H1 (cell line): ENCODE data around the gene FAF2. TPM values are rescaled to one million over a fixed set of nuclear protein-coding genes. Genes with fewer than 3 reads are reported as not detected.

Source experiments
- CTCF ChIA-PET: fragments of 300-600 bp; sonication (Branson Sonifier 250); formaldehyde crosslinking; loops from one replicate; lab custom pipeline; 2021; ENCODE audit not compliant: partially characterized antibody; lab: Charles Lee
- POLR2A ChIA-PET: fragments of 300-600 bp; sonication (Branson Sonifier 250); formaldehyde crosslinking; loops from one replicate; lab custom pipeline; 2021; ENCODE audit warnings: inconsistent platforms; ENCODE audit not compliant: partially characterized antibody; lab: Charles Lee
- DNase-seq, 2 experiments: peaks; one replicate each; pipeline versions ENCODE4 v3.0.0 to v3.0.0-alpha.2; 2010 to 2022; ENCODE audit warnings: low spot score in 2 of 2, low read depth in 1 of 2, mixed read lengths in 1 of 2
- FAIRE-seq: peaks from 2 replicates; lab custom pipeline; 2011; peaks lifted over from hg19 to GRCh38; lab: Jason Lieb, UNC
- H2AFZ ChIP-seq: 2 replicates; pipeline ENCODE4 v1.8.1; 2012; ENCODE audit warnings: low read length, inconsistent platforms
- H2AK5ac ChIP-seq: 2 replicates; pipeline ENCODE4 v1.6.1; 2013; ENCODE audit warnings: low read depth, low read length
- H2BK120ac ChIP-seq: replicated peaks from 2 replicates; pipeline ENCODE3; 2013; ENCODE audit warnings: low read depth, low read length, inconsistent platforms
- H2BK12ac ChIP-seq: 2 replicates; pipeline ENCODE4 v1.6.1; 2013; ENCODE audit warnings: low read depth, low read length
- H2BK15ac ChIP-seq: 2 replicates; pipeline ENCODE4 v1.6.1; 2013; ENCODE audit warnings: low read length
- H2BK20ac ChIP-seq: 2 replicates; pipeline ENCODE4 v1.6.1; 2013; ENCODE audit warnings: low read length
- H2BK5ac ChIP-seq: 2 replicates; pipeline ENCODE4 v1.6.1; 2013; ENCODE audit warnings: low read depth, low read length
- H3K14ac ChIP-seq: 2 replicates; pipeline ENCODE4 v1.6.1; 2013; ENCODE audit warnings: inconsistent platforms; ENCODE audit not compliant: insufficient read length
- H3K18ac ChIP-seq: 2 replicates; pipeline ENCODE4 v1.6.1; 2013; ENCODE audit warnings: low read length; ENCODE audit errors: extremely low read depth
- H3K23ac ChIP-seq: 2 replicates; pipeline ENCODE4 v1.6.1; 2013; ENCODE audit warnings: inconsistent platforms; ENCODE audit not compliant: insufficient read length
- H3K23me2 ChIP-seq: 2 replicates; pipeline ENCODE4 v1.6.1; 2013; ENCODE audit warnings: low read depth, low read length
- H3K27ac ChIP-seq: 2 replicates; pipeline ENCODE4 v1.6.1; 2011; ENCODE audit warnings: low read depth, low read length, inconsistent platforms
- H3K27me3 ChIP-seq, 4 experiments: replicated peaks in 1 of 4; 1 replicate in 1 of 4; 2 replicates in 3 of 4; pipeline versions ENCODE4 v1.6.1 to v1.8.1; 2011 to 2013; ENCODE audit warnings: low read length in 3 of 4, mild to moderate bottlenecking in 3 of 4, inconsistent platforms in 2 of 4, mixed read lengths in 2 of 4, moderate library complexity in 1 of 4; ENCODE audit not compliant: control insufficient read depth in 3 of 4, insufficient read depth in 3 of 4; ENCODE audit errors: extremely low read depth in 1 of 4
- H3K36me3 ChIP-seq, 4 experiments: 2 replicates each; pipeline versions ENCODE4 v1.6.1 to v1.8.1; 2011 to 2013; ENCODE audit warnings: mild to moderate bottlenecking in 4 of 4, low read length in 3 of 4, moderate library complexity in 2 of 4, control low read depth in 1 of 4, inconsistent platforms in 1 of 4; ENCODE audit not compliant: insufficient read depth in 4 of 4, control insufficient read depth in 2 of 4
- H3K4ac ChIP-seq: replicated peaks from 2 replicates; pipeline ENCODE3; 2013; ENCODE audit warnings: low read length, low read depth, mixed read lengths, inconsistent platforms; ENCODE audit not compliant: insufficient read length
- H3K4me1 ChIP-seq, 4 experiments: replicated peaks in 1 of 4; 1 replicate in 1 of 4; 2 replicates in 3 of 4; pipeline versions ENCODE4 v1.6.1 to v1.8.1; 2011 to 2013; ENCODE audit warnings: low read length in 3 of 4, inconsistent platforms in 2 of 4, mixed read lengths in 1 of 4; ENCODE audit not compliant: insufficient read depth in 4 of 4, control insufficient read depth in 3 of 4
- H3K4me2 ChIP-seq, 2 experiments: 2 replicates each; pipeline versions ENCODE4 v1.6.1 to v1.8.1; 2011 to 2013; ENCODE audit warnings: low read depth in 2 of 2, low read length in 2 of 2, control low read depth in 1 of 2, inconsistent platforms in 1 of 2, mild to moderate bottlenecking in 1 of 2; ENCODE audit not compliant: insufficient read depth in 1 of 2
- H3K4me3 ChIP-seq, 4 experiments: fragments of 200-600, 300-600 bp in 1 of 4; sonication (generic), shearing (Covaris generic), sonication (Bioruptor Twin) in 1 of 4; 2 replicates each; pipeline versions ENCODE4 v1.5.1 to v1.8.1; 2011 to 2016; ENCODE audit warnings: low read length in 4 of 4, low read depth in 3 of 4, control low read depth in 2 of 4, inconsistent platforms in 2 of 4, mild to moderate bottlenecking in 2 of 4, mixed read lengths in 1 of 4, moderate library complexity in 1 of 4; ENCODE audit not compliant: insufficient read depth in 2 of 4; ENCODE audit errors: extremely low read depth in 1 of 4
- H3K56ac ChIP-seq: replicated peaks from 2 replicates; pipeline ENCODE3; 2013; ENCODE audit warnings: low read depth, mild to moderate bottlenecking, mixed read lengths, low read length, inconsistent platforms; ENCODE audit not compliant: insufficient read length
- H3K79me1 ChIP-seq: 2 replicates; pipeline ENCODE4 v1.6.1; 2013; ENCODE audit warnings: low read depth, low read length, control low read depth
- H3K79me2 ChIP-seq, 2 experiments: 2 replicates each; pipeline versions ENCODE4 v1.6.1 to v1.8.1; 2012 to 2013; ENCODE audit warnings: low read length in 2 of 2, mild to moderate bottlenecking in 2 of 2, inconsistent platforms in 1 of 2; ENCODE audit not compliant: insufficient read depth in 2 of 2, control insufficient read depth in 1 of 2
- H3K9ac ChIP-seq, 4 experiments: replicated peaks in 1 of 4; 1 replicate in 1 of 4; 2 replicates in 3 of 4; pipeline versions ENCODE4 v1.6.1 to v1.8.1; 2011 to 2013; ENCODE audit warnings: low read depth in 3 of 4, low read length in 3 of 4, control low read depth in 2 of 4, mild to moderate bottlenecking in 2 of 4, moderate library complexity in 2 of 4, inconsistent platforms in 1 of 4; ENCODE audit errors: extremely low read depth in 1 of 4
- H3K9me3 ChIP-seq, 2 experiments: 2 replicates each; pipeline versions ENCODE4 v1.6.1 to v1.8.1; 2012 to 2013; ENCODE audit warnings: mild to moderate bottlenecking in 2 of 2, moderate library complexity in 2 of 2, control low read depth in 1 of 2, inconsistent platforms in 1 of 2, low read depth in 1 of 2, low read length in 1 of 2, mixed read lengths in 1 of 2; ENCODE audit not compliant: insufficient read depth in 2 of 2
- H4K20me1 ChIP-seq, 2 experiments: replicated peaks in 1 of 2; 2 replicates each; pipeline versions ENCODE3 to v1.8.1; 2011 to 2013; ENCODE audit warnings: inconsistent platforms in 2 of 2, low read length in 2 of 2, mild to moderate bottlenecking in 1 of 2; ENCODE audit not compliant: insufficient read depth in 2 of 2, control insufficient read depth in 1 of 2
- H4K5ac ChIP-seq: 2 replicates; pipeline ENCODE4 v1.6.1; 2013; ENCODE audit warnings: low read length, low read depth, mixed read lengths, inconsistent platforms; ENCODE audit not compliant: insufficient read length
- H4K8ac ChIP-seq: 2 replicates; pipeline ENCODE4 v1.8.0; 2013; ENCODE audit warnings: mild to moderate bottlenecking, moderate library complexity, low read length, inconsistent platforms; ENCODE audit not compliant: insufficient read depth; ENCODE audit errors: extremely low read depth
- H4K91ac ChIP-seq: replicated peaks from 2 replicates; pipeline ENCODE3; 2013; ENCODE audit warnings: low read length, mixed read lengths, inconsistent platforms; ENCODE audit not compliant: insufficient read length
- FOSL1 ChIP-seq: IDR thresholded peaks from 2 replicates; pipeline ENCODE4 v1.6.1; 2011; ENCODE audit warnings: mild to moderate bottlenecking, low read depth, low read length, moderate library complexity; ENCODE audit not compliant: insufficient read depth
- JUND ChIP-seq: IDR thresholded peaks from 2 replicates; pipeline ENCODE4 v1.6.1; 2011; ENCODE audit warnings: mild to moderate bottlenecking, improper control_type of control experiment, low read length
- RAD21 ChIP-seq, 2 experiments: IDR thresholded peaks in 1 of 2; conservative IDR thresholded peaks in 1 of 2; 2 replicates each; pipeline ENCODE4 v1.6.1; 2011; ENCODE audit warnings: low read depth in 2 of 2, low read length in 2 of 2, improper control_type of control experiment in 1 of 2, inconsistent platforms in 1 of 2, mild to moderate bottlenecking in 1 of 2, moderate library complexity in 1 of 2
- RNF2 ChIP-seq: fragments of 200-900, 300-1000 bp; sonication (generic); IDR thresholded peaks from 2 replicates; pipeline ENCODE4 v1.7.1; 2016; ENCODE audit warnings: borderline replicate concordance, low read depth, mild to moderate bottlenecking, antibody characterized with exemption, low read length; ENCODE audit not compliant: poor library complexity, severe bottlenecking; ENCODE audit errors: missing control alignments
- SIRT6 ChIP-seq: IDR thresholded peaks from one replicate; pipeline ENCODE4 v1.7.1; 2012; ENCODE audit warnings: low read length, inconsistent platforms
- SP4 ChIP-seq: IDR thresholded peaks from 2 replicates; pipeline ENCODE4 v1.6.1; 2012; ENCODE audit warnings: low read length, inconsistent platforms
- WGBS, 2 experiments: shearing (Covaris generic) in 1 of 2; methylation state at CpG; one replicate each; pipeline versions ENCODE4 v1.1.6 to v1.1.7; 2013 to 2015; ENCODE audit warnings: low lambda C conversion rate in 2 of 2, mixed read lengths in 2 of 2, inconsistent platforms in 1 of 2, low coverage in 1 of 2, missing lambda C conversion rate in 1 of 2; ENCODE audit not compliant: insufficient replicate concordance in 2 of 2, insufficient coverage in 1 of 2, insufficient read length in 1 of 2; ENCODE audit errors: extremely low coverage in 1 of 2, missing lambda C conversion rate in 1 of 2; 5-methylcytosine and 5-hydroxymethylcytosine counted together
- polyA plus RNA-seq, 7 experiments: library from polyadenylated mRNA; depleted of rRNA in 3 of 7; stranded (reverse) in 5 of 7; unstranded in 2 of 7; fragments of >200 nt in 5 of 7; fragments of 200-250 nt in 2 of 7; gene quantifications; 1 replicate in 5 of 7; 2 replicates in 1 of 7; 4 replicates in 1 of 7; pipeline versions ENCODE4 v1.2.1 to v1.2.3, GENCODE V29; 2011 to 2013; ENCODE audit warnings: missing spikeins in 2 of 7, mixed read lengths in 2 of 7
- total RNA-seq: library from RNA; stranded (reverse); fragmentation: NEBNext Ultra II Directional; extraction: Animal tissue kit (Norgen Biotek cat#: 25700); gene quantifications from 2 replicates; pipeline ENCODE4 v1.2.1, GENCODE V29; 2021
- TF ChIP-seq, protein P1 (sequence below): IDR thresholded peaks from 2 replicates; pipeline ENCODE4 v1.6.1; 2012; ENCODE audit warnings: inconsistent platforms
- TF ChIP-seq, protein P2 (sequence below): IDR thresholded peaks from 2 replicates; pipeline ENCODE4 v1.6.1; 2012; ENCODE audit warnings: low read length, inconsistent platforms
- TF ChIP-seq, protein P3 (sequence below): IDR thresholded peaks from 2 replicates; pipeline ENCODE4 v1.6.1; 2011; ENCODE audit warnings: low read depth, mild to moderate bottlenecking, low read length; ENCODE audit not compliant: insufficient read depth

The FAF2 gene
- total and polyA plus RNA-seq, 2 of the 8 experiments (the other 6 are each of a cell fraction or from before 2014, with no cell fraction given): 20.8 to 35.8 TPM

DNA sequence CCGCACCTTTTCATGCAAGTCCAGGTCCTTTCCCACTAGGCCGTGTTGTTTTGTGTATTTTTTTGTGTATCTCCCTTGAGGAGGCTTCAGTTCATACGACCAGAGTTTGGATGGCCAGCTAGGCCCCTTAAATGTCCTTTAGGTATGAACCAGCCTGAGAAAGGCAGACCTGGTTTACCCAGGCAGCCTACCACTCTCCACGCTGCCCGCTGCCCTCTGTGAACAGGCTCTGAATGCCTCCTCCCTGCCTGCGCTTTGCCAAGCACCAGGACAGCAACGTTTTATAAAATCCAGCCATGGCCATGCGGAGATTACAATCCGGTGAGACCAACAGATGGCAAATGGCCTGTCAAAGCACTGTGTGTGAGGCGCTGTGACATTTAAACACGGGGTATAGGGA lies 31.2 kb upstream of the FAF2 start:
- Histone ChIP-seq H3K27me3 (peaks cover 0 to 11% (median 9%) of the 10 kb centered on the region in 4 experiments; a peak in 6 of 7 replicates), H3K4me2 (peak overlapping the region; percentile 8 to 66; a peak in 3 of 4 replicates), H3K27ac (no peak overlapping the region), H2BK15ac (peak overlapping the region; percentile 46; the same call in 1 of the 2 replicates), H3K36me3 (no peaks in the 10 kb centered on the region), H2AK5ac (no peak overlapping the region), H3K9ac (peak overlapping the region in 2 of 4 experiments; percentile 5 to 29; a peak in 2 of 7 replicates), H3K79me1 (no peaks in the 10 kb centered on the region), H3K4ac (no peak overlapping the region), H3K79me2 (no peaks in the 10 kb centered on the region), H3K4me1 (peaks cover 0 to 3% (median 0%) of the 10 kb centered on the region in 4 experiments; a peak in 4 of 7 replicates), H3K23ac (no peak overlapping the region), H4K91ac (no peak overlapping the region), H3K18ac (0 out of 2 replicates have a peak overlapping the region, but pooled peaks have one; percentile 24), H3K14ac (no peak overlapping the region), H2AFZ (peak overlapping the region; percentile 73), H2BK120ac (no peak overlapping the region), H2BK12ac (no peak overlapping the region), H3K9me3 (peaks cover 9 to 12% of the 10 kb centered on the region in 2 experiments; a peak in 1 of 4 replicates), H4K20me1 (peaks cover 0 to 2% of the 10 kb centered on the region in 2 experiments), H2BK20ac (peak overlapping the region; percentile 34; the same call in 1 of the 2 replicates), H3K23me2 (no peaks in the 10 kb centered on the region; the same call in 1 of the 2 replicates), H2BK5ac (no peak overlapping the region), H4K8ac (peak overlapping the region; percentile 90; the same call in 1 of the 2 replicates), H3K56ac (no peak overlapping the region), H4K5ac (no peak overlapping the region), H3K4me3 (peak overlapping the region in 3 of 4 experiments; percentile 18 to 77 (median 30); a peak in 4 of 8 replicates)
- FAIRE-seq: no peak
- POLR2A ChIA-PET: interaction anchor here (1.0 to 1.7 kb wide), 4 partner anchors 10 to 126 kb away, joined by 3 to 8 read pairs (median 4); partner anchors contain the start of genes FAF2 and KIAA1191
- 86% methylated on average over 11 of the region's 11 CpGs; no CpG with 5 or more reads in 1 of the 2 experiments for WGBS, 2 experiments
- no peak for DNase-seq
- CTCF ChIA-PET: interaction anchor here (0.7 to 3.3 kb wide), 7 partner anchors 11 to 170 kb away, joined by 3 to 22 read pairs (median 3); partner anchors contain the start of gene FAF2
- TF ChIP-seq RAD21 (IDR thresholded peaks at IDR 0.05 in 1 of 2, conservative IDR thresholded peaks at IDR 0.05 in 1 of 2; ENCODE audit: low read depth in 2 of 2, low read length in 2 of 2) (no peak), RNF2 (no peak), SP4 (no peak), SIRT6 (no peak), JUND (no peak), FOSL1 (no peak)
- TF ChIP-seq, protein P1, sequence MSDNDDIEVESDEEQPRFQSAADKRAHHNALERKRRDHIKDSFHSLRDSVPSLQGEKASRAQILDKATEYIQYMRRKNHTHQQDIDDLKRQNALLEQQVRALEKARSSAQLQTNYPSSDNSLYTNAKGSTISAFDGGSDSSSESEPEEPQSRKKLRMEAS: no peak
- TF ChIP-seq, protein P2, sequence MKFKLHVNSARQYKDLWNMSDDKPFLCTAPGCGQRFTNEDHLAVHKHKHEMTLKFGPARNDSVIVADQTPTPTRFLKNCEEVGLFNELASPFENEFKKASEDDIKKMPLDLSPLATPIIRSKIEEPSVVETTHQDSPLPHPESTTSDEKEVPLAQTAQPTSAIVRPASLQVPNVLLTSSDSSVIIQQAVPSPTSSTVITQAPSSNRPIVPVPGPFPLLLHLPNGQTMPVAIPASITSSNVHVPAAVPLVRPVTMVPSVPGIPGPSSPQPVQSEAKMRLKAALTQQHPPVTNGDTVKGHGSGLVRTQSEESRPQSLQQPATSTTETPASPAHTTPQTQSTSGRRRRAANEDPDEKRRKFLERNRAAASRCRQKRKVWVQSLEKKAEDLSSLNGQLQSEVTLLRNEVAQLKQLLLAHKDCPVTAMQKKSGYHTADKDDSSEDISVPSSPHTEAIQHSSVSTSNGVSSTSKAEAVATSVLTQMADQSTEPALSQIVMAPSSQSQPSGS: no peak; the same call in 1 of the 2 replicates
- TF ChIP-seq, protein P3, sequence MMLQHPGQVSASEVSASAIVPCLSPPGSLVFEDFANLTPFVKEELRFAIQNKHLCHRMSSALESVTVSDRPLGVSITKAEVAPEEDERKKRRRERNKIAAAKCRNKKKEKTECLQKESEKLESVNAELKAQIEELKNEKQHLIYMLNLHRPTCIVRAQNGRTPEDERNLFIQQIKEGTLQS: no peak
